ENCODE results near the gene CELSR3.

DNA sequence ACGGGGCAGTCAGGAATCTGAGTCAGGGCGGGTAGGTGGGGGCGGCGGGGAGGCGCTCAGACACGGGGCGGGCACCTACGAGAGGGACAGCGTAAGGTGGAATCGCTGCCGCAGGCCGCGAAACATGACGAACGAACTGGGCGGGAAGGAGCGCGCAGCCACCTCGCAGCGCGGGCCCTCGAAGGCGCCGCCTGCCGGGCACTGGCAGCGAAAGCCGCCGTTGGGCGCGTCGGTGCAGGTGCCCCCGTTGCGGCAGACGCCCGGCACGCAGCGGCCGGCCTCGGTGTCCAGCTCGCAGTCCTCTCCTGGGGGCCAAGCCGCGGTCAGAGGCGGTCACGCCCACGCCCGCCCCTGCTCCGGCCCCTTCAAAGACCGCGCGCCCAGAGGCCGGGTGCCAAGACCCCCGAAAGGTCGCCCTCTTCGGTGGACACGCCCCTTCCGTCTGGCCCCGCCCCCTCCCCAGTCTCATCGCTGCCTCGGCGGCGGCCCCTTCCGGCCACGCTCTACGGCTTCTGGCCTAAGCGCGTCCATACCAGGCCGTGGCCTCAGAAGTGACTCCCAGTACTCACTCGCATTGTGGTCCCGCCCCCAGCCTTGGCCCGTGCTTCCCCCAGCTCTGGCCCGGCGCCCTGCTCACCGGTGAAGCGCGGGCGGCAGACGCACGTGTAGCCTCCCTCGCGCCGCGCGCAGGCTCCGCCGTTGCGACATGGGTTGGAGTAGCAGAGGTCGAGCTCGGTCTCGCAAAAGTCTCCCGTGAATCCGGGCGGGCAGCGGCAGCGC, 6.4 kb downstream of the CELSR3 start:
- peak; percentile 82 for TF ChIP-seq CTCF (IDR thresholded peaks at IDR 0.05)
- 0 out of 2 replicates have a peak, but pooled peaks have one; percentile 24 for TF ChIP-seq POLR2AphosphoS5 (IDR thresholded peaks at IDR 0.05; ENCODE audit: low read depth, low read length)
- TF ChIP-seq REST (IDR thresholded peaks at IDR 0.05; ENCODE audit: insufficient read depth in 1 of 2, low read depth in 2 of 2, low read length in 1 of 2) = no peak
- TF ChIP-seq SIN3A (IDR thresholded peaks at IDR 0.05; ENCODE audit: borderline replicate concordance, insufficient read depth, low read depth, low read length) = no peak
- no peak for TF ChIP-seq TCF7L2 (IDR thresholded peaks at IDR 0.05; ENCODE audit: low read depth, low read length)
